Bronchial smooth muscle cell (primary cell): ENCODE data around the gene GAPDHS. TPM values are rescaled to one million over a fixed set of nuclear protein-coding genes. Genes with fewer than 3 reads are reported as not detected.

Source experiments
- total RNA-seq: library from RNA; depleted of rRNA; stranded (reverse); fragments of >200 nt; gene quantifications from 2 replicates; pipeline ENCODE4 v1.2.1, GENCODE V29; 2014

The GAPDHS gene
- not detected in 2 replicates for total RNA-seq

DNA sequence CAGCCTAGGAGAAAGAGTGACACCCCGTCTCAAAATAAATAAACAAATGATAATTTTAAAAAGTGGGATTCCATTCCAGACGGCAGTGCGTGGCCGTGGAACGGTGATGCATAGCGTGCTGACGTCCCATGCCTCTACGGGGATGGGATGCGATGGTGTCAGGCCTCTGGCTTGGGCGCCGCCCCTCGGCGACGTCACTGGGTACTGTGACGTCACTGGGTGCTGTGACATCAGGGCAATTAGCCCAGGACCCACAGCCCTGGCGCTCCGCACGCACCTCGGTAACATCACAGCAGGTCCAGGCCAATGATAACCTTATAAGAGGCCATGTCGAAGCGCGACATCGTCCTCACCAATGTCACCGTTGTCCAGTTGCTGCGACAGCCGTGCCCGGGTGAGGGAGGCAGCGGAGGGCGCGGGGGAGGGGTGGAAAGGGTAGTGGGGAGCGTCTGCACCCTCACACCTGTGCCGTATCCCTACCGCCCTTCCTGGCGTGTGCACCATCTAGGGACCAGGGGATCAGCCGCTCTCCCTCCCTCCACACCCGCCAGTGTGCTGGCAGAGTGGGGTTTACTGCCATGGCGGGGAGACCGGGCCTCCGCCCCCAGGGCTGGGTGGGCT lies at the start of gene GAPDHS:
Gene GAPDHS (plus strand): TSS at position 256 of the 621 bp plus-strand sequence. CDS start 72 bp downstream, at position 328.

GRCh38 chr19:35490364-35490763 lies 42.9 kb upstream of the GAPDHS start, which contains the start of gene KRTDAP:
KRTDAP (minus strand) TSS chr19:35490464; CDS start chr19:35490442, 22 bp downstream.

DNA sequence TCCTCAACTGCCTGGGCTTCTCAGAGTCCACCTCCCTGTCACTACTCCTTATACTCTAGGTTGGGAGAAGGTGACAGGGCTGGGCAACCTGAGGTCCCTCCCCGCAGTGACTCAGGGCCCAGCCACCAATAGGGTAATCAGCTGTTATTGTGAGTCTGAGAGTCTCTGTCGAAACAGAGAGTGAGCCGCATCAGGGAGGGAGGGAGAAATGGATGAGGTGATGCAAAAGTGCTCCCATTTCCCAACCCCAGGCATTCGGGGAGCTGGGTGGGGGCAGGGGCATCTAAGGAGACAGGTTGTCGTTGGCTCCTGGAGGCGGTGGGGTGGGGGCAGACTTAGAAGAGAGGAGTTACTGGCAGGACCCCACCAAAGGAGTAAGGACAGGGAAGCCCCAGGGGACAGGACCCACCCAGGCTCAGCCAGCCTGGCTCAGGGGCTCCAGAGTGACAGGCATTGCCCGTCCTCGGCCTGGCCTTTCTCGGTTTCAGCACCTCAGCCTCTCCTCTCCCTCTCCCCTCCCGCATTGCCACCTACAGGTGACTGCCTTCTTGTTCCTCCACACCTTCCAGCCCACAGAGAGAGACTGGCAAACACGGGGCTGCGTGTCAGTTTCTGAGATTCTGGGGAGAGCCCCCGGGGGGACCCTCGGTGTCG lies 19.5 kb upstream of the GAPDHS start, which contains the start of gene DMKN:
Gene DMKN (minus strand): TSS at position 22 of the 654 bp plus-strand sequence. CDS start 174 bp downstream, outside the sequence.

DNA sequence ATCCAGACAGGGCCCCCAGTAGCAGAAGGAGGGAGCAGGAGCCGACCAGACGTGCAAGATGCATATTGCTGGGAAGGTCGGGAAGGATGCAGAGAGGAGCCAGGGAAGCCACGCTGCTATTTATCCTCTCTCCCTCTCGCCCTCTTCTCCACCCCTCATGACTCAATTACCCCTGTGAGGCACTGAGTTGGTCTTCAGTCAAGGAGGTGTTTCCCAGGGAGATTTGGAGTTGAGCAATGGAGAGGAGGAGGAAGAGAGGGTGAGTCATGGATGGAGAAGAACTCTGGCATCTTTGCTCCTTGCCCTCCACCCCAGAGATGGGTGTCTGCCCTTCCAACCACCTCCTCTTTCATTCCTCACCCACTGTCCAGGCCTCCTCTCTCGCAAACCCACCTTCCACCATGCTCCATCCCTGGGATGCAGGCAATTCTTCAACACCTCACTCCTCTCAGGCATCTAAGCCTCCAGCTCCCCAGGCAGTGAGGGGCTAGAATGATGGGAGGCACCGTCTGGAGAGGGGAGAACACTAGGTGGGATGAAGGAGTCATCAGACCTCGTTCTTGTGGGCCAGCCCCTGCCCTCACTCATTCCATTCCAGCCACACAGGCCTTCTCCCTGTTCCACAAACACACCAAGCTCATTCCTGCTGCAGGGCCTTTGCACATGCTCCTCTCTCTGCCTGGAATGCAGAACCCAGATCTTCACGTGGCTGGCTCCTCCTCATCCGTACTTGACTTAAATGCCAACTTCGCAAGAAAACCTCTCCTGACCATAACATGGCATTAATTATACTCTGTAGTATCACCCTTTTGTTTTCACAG lies 4.8 kb upstream of the GAPDHS start, which contains the start of gene SBSN:
Gene SBSN (minus strand): TSS at position 94 of the 821 bp plus-strand sequence. CDS start 30 bp downstream, at position 64.

DNA sequence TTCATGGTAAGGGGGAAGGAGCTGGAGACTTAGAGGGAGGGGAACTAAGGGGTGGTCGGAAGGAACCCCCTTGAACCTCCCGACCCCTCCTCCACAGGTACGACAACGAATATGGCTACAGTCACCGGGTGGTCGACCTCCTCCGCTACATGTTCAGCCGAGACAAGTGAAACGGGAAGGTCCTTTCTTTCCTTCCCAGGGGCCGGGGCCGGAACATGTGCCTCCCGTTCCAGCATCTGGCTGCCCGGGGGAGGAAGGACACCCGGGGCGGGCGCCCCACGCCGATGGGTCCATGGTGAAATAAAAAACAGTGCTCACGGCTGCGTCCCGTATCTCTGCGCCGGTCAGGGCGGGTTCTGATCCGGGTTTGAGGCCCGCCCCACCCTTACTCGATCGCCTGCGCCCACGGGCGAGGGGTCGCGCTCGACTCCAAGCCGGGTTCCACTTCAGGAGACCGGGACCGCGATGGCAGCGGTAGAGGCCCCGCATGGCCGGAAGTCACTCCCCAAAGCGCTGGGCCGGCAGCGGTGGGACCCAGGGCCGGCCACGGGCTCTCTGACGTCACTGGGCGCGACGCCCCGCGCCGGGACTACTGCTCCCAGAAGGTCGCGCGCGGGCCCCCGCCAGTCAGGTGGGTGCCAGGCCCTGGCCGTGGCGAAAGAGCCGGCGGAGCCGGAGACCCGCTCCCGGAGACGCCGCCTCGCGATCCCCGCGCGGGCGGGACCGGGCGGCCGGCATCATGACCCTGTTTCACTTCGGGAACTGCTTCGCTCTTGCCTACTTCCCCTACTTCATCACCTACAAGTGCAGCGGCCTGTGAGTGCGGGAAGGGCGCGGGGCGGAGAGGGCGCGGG lies 12.0 kb downstream of the GAPDHS start, which contains the start of gene TMEM147:
Gene TMEM147 (plus strand): TSS at position 626 of the 854 bp plus-strand sequence. CDS start 114 bp downstream, at position 740.

DNA sequence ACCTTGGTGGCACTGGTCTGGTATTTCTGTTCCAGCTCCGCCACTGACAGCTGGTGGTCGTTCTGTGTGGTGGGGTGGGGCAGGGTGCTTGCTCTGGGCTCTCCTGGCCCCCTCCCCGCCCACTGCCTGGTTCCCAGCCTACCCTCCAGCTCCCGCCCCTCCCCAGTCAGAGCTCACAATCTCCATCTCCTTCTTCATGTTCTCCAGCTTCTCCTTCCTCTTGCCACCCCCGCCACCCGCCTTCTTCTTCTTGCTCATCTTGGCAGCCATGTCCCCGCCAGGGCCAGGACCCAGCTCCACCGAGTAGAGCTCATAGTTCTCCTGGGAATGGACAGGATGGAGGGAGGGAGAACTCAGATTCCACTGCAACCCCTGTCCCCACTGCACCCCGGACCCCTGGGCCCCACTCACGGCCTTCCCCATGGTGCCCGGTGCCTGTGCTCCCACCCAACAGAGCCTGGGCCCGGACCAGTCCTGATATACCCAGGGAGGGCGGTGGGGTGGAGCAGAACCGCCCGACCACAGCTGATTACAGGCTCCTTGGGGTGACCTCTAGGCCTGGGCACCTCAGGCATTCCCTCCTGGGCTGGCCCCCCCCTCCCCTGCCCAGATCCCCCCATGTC lies 30.1 kb downstream of the GAPDHS start, which contains the start of gene ATP4A:
Gene ATP4A (minus strand): TSS at position 452 of the 623 bp plus-strand sequence. CDS start 29 bp downstream, at position 423.

DNA sequence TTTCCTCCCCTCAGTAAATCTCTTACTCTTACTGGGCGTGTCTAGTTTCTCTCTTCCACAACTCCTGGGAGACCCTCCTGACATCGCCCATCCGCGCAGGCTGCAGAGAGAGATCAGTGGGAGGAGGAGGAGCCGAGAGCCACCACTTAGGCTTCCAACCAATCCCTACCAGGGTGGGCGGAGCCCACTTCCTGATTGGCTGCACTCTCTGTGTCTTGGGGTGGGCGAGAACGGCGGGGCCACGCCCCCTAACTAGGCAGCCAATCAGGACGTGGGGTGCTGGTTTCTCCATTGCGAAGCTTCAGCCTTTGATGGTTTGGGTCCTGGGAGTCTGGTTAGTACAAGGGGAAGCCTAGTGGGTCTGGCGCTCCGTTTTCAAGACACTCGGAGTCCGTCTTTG lies 52.6 kb downstream of the GAPDHS start, which contains the start of gene PMIS2:
Gene PMIS2 (plus strand): TSS at position 326 of the 400 bp plus-strand sequence. CDS start 87 bp downstream, outside the sequence.

Other genes starting within 250 kb of the GAPDHS start
- not detected in 2 replicates for gene MAG, start 241.3 kb upstream of the GAPDHS start, total RNA-seq
- 0.16 TPM in 1 of 2 replicates, not detected in the other for gene CD22, start 204.3 kb upstream of the GAPDHS start, total RNA-seq
- gene FFAR1, start 185.6 kb upstream of the GAPDHS start, total RNA-seq: not detected in 2 replicates
- gene FFAR3, start 175.0 kb upstream of the GAPDHS start, total RNA-seq: not detected in 2 replicates
- not detected in 2 replicates for gene GPR42, start 162.4 kb upstream of the GAPDHS start, total RNA-seq
- gene FFAR2, start 85.2 kb upstream of the GAPDHS start, total RNA-seq: not detected in 2 replicates
- not detected in 2 replicates for gene KRTDAP, start 43.0 kb upstream of the GAPDHS start, total RNA-seq
- gene DMKN, start 19.8 kb upstream of the GAPDHS start, total RNA-seq: 6.6 and 8.4 TPM in 2 replicates
- gene SBSN, start 5.1 kb upstream of the GAPDHS start, total RNA-seq: 4.7 and 5.2 TPM in 2 replicates
- 79.0 and 82.8 TPM in 2 replicates for gene TMEM147, start 12.2 kb downstream of the GAPDHS start, total RNA-seq
- gene ATP4A, start 30.2 kb downstream of the GAPDHS start, total RNA-seq: not detected in 2 replicates
- not detected in 2 replicates for gene PMIS2, start 52.7 kb downstream of the GAPDHS start, total RNA-seq
- 3.7 and 3.8 TPM in 2 replicates for gene HAUS5, start 79.3 kb downstream of the GAPDHS start, total RNA-seq
- gene RBM42, start 95.6 kb downstream of the GAPDHS start, total RNA-seq: 19.0 and 29.5 TPM in 2 replicates
- gene ETV2, start 108.3 kb downstream of the GAPDHS start, total RNA-seq: 0.17 and 0.63 TPM in 2 replicates
- 531 and 566 TPM in 2 replicates for gene COX6B1, start 114.9 kb downstream of the GAPDHS start, total RNA-seq
- not detected in 2 replicates for gene UPK1A, start 133.1 kb downstream of the GAPDHS start, total RNA-seq
- gene ZBTB32, start 171.1 kb downstream of the GAPDHS start, total RNA-seq: not detected in 2 replicates
- 2.7 and 6.8 TPM in 2 replicates for gene KMT2B, start 184.5 kb downstream of the GAPDHS start, total RNA-seq
- 0.32 and 0.77 TPM in 2 replicates for gene IGFLR1, start 209.0 kb downstream of the GAPDHS start, total RNA-seq
- 10.7 and 10.9 TPM in 2 replicates for gene U2AF1L4, start 212.0 kb downstream of the GAPDHS start, total RNA-seq
- 9.1 and 11.3 TPM in 2 replicates for gene PSENEN, start 212.2 kb downstream of the GAPDHS start, total RNA-seq
- gene LIN37, start 215.1 kb downstream of the GAPDHS start, total RNA-seq: 11.2 and 11.8 TPM in 2 replicates
- gene HSPB6, start 223.6 kb downstream of the GAPDHS start, total RNA-seq: 96.5 and 248 TPM in 2 replicates
- 2.9 and 3.2 TPM in 2 replicates for gene PROSER3, start 224.7 kb downstream of the GAPDHS start, total RNA-seq
- gene ARHGAP33, start 242.1 kb downstream of the GAPDHS start, total RNA-seq: 5.0 and 7.9 TPM in 2 replicates